HG03135 (cell line): ENCODE measurements around the gene SMOC2.

Experiments used
- ATAC-seq: cut with Tn5 transposase; IDR thresholded peaks from one replicate; pipeline ENCODE4 v1.9.1; 2021; ENCODE audit warnings: mild to moderate bottlenecking, moderate library complexity; ENCODE audit not compliant: unreplicated experiment

The SMOC2 gene

GRCh38 chr6:168618546-168619315 is 177.7 kb downstream of the SMOC2 start:
- ATAC-seq, result no peak

GRCh38 chr6:168619560-168620314 is 178.8 kb downstream of the SMOC2 start:
- no peak for ATAC-seq

- ATAC-seq, result no peak
These were observed 179.6 kb downstream of the SMOC2 start for GRCh38 chr6:168620578-168620977.

GRCh38 chr6:168623736-168624135 is 182.8 kb downstream of the SMOC2 start:
- ATAC-seq, result no peak

GRCh38 chr6:168624540-168624939 is 183.6 kb downstream of the SMOC2 start:
- no peak for ATAC-seq

GRCh38 chr6:168624948-168625347 is 184.0 kb downstream of the SMOC2 start:
- ATAC-seq, result no peak

- no peak for ATAC-seq
These were observed 184.6 kb downstream of the SMOC2 start for GRCh38 chr6:168625602-168626001.

- ATAC-seq, result no peak
These were observed 185.1 kb downstream of the SMOC2 start for GRCh38 chr6:168626046-168626602.

- ATAC-seq, result no peak
These were observed 186.7 kb downstream of the SMOC2 start for GRCh38 chr6:168627506-168628175.

GRCh38 chr6:168628176-168628553 is 187.2 kb downstream of the SMOC2 start:
- no peak for ATAC-seq

GRCh38 chr6:168628732-168629245 is 187.8 kb downstream of the SMOC2 start:
- no peak for ATAC-seq

GRCh38 chr6:168631564-168631963 is 190.6 kb downstream of the SMOC2 start:
- ATAC-seq, result no peak

GRCh38 chr6:168632694-168633093 is 191.7 kb downstream of the SMOC2 start:
- ATAC-seq, result no peak

- no peak for ATAC-seq
These were observed 193.8 kb downstream of the SMOC2 start for GRCh38 chr6:168634541-168635328.

- no peak for ATAC-seq
These were observed 195.4 kb downstream of the SMOC2 start for GRCh38 chr6:168636147-168637004.

GRCh38 chr6:168637834-168638233 is 196.8 kb downstream of the SMOC2 start:
- no peak for ATAC-seq

- ATAC-seq, result no peak
These were observed 197.7 kb downstream of the SMOC2 start for GRCh38 chr6:168638468-168639271.

GRCh38 chr6:168640181-168640580 is 199.2 kb downstream of the SMOC2 start:
- no peak for ATAC-seq

GRCh38 chr6:168640768-168641167 is 199.8 kb downstream of the SMOC2 start:
- ATAC-seq, result no peak
